ENCODE results near the gene CCDC83.

Gene CCDC83

DNA sequence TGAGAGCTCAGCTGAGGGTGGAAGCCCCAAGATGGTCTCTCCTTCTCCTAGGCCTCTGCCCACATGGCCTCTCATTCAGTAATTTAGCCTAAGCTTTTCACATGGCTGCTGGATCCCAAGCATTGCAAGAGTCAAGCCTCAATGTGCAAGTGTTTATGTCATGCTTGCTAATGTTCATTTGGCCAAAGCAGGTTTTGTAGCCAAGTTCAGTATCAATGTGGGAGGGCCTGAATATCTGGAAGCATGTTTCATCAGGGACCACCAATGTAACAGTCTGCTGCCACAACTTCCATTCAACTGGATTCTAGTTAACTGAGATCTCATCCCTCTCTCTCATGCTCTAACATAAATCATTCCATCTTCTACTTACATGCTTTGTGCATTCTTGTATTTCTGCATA, 35.7 kb upstream of the CCDC83 start (continued):
- TF ChIP-seq, protein P1, sequence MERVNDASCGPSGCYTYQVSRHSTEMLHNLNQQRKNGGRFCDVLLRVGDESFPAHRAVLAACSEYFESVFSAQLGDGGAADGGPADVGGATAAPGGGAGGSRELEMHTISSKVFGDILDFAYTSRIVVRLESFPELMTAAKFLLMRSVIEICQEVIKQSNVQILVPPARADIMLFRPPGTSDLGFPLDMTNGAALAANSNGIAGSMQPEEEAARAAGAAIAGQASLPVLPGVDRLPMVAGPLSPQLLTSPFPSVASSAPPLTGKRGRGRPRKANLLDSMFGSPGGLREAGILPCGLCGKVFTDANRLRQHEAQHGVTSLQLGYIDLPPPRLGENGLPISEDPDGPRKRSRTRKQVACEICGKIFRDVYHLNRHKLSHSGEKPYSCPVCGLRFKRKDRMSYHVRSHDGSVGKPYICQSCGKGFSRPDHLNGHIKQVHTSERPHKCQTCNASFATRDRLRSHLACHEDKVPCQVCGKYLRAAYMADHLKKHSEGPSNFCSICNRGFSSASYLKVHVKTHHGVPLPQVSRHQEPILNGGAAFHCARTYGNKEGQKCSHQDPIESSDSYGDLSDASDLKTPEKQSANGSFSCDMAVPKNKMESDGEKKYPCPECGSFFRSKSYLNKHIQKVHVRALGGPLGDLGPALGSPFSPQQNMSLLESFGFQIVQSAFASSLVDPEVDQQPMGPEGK (CRISPR knock-in tag; IDR thresholded peaks at IDR 0.05; ENCODE audit: borderline replicate concordance): no peak

DNA sequence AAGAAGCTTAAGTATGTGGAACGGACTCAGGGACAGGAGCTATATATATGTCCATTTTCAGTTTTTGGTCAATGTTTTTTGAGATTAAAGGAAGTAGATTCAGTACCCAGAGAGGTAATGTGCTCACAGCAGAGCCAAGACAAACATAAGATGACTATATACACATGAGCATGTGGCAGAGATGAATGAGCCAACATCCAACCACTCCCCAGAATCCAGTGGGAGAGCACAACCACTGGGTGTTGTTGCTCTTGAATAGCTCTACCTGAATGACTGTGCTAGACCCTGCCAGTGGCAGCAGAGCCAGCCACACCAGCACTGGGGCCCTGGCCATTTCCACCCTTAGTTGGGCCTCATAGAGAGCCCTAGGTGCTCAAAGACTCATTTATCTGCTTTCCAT, 33.5 kb upstream of the CCDC83 start:
- ATAC-seq: peak; percentile 27; the same call in 2 of the 3 replicates
- no peak for TF ChIP-seq ISL1 (CRISPR knock-in tag; IDR thresholded peaks at IDR 0.05)
- TF ChIP-seq ESRRG (CRISPR knock-in tag; IDR thresholded peaks at IDR 0.05): no peak
- no peak for TF ChIP-seq ZFP3 (CRISPR knock-in tag; IDR thresholded peaks at IDR 0.05)
- TF ChIP-seq, protein P2, sequence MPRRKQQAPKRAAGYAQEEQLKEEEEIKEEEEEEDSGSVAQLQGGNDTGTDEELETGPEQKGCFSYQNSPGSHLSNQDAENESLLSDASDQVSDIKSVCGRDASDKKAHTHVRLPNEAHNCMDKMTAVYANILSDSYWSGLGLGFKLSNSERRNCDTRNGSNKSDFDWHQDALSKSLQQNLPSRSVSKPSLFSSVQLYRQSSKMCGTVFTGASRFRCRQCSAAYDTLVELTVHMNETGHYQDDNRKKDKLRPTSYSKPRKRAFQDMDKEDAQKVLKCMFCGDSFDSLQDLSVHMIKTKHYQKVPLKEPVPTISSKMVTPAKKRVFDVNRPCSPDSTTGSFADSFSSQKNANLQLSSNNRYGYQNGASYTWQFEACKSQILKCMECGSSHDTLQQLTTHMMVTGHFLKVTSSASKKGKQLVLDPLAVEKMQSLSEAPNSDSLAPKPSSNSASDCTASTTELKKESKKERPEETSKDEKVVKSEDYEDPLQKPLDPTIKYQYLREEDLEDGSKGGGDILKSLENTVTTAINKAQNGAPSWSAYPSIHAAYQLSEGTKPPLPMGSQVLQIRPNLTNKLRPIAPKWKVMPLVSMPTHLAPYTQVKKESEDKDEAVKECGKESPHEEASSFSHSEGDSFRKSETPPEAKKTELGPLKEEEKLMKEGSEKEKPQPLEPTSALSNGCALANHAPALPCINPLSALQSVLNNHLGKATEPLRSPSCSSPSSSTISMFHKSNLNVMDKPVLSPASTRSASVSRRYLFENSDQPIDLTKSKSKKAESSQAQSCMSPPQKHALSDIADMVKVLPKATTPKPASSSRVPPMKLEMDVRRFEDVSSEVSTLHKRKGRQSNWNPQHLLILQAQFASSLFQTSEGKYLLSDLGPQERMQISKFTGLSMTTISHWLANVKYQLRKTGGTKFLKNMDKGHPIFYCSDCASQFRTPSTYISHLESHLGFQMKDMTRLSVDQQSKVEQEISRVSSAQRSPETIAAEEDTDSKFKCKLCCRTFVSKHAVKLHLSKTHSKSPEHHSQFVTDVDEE (CRISPR knock-in tag; IDR thresholded peaks at IDR 0.05): no peak
- TF ChIP-seq, protein P3, sequence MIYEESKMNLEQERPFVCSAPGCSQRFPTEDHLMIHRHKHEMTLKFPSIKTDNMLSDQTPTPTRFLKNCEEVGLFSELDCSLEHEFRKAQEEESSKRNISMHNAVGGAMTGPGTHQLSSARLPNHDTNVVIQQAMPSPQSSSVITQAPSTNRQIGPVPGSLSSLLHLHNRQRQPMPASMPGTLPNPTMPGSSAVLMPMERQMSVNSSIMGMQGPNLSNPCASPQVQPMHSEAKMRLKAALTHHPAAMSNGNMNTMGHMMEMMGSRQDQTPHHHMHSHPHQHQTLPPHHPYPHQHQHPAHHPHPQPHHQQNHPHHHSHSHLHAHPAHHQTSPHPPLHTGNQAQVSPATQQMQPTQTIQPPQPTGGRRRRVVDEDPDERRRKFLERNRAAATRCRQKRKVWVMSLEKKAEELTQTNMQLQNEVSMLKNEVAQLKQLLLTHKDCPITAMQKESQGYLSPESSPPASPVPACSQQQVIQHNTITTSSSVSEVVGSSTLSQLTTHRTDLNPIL (CRISPR knock-in tag; IDR thresholded peaks at IDR 0.05; ENCODE audit: low read depth): no peak
- TF ChIP-seq PPARA (CRISPR knock-in tag; IDR thresholded peaks at IDR 0.05; ENCODE audit: borderline replicate concordance): no peak
- no peak for TF ChIP-seq ZNF70 (CRISPR knock-in tag; IDR thresholded peaks at IDR 0.05)
- TF ChIP-seq TCF4 (CRISPR knock-in tag; IDR thresholded peaks at IDR 0.05; ENCODE audit: borderline replicate concordance): no peak
- TF ChIP-seq, protein P4, sequence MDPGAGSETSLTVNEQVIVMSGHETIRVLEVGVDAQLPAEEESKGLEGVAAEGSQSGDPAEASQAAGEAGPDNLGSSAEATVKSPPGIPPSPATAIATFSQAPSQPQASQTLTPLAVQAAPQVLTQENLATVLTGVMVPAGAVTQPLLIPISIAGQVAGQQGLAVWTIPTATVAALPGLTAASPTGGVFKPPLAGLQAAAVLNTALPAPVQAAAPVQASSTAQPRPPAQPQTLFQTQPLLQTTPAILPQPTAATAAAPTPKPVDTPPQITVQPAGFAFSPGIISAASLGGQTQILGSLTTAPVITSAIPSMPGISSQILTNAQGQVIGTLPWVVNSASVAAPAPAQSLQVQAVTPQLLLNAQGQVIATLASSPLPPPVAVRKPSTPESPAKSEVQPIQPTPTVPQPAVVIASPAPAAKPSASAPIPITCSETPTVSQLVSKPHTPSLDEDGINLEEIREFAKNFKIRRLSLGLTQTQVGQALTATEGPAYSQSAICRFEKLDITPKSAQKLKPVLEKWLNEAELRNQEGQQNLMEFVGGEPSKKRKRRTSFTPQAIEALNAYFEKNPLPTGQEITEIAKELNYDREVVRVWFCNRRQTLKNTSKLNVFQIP (CRISPR knock-in tag; IDR thresholded peaks at IDR 0.05; ENCODE audit: borderline replicate concordance, low read depth): no peak
- TF ChIP-seq SNAI2 (CRISPR knock-in tag; IDR thresholded peaks at IDR 0.05): no peak
- TF ChIP-seq ZFP30 (CRISPR knock-in tag; IDR thresholded peaks at IDR 0.05): no peak
- TF ChIP-seq ARNTL (CRISPR knock-in tag; IDR thresholded peaks at IDR 0.05; ENCODE audit: borderline replicate concordance, low read depth): no peak
- no peak for TF ChIP-seq OSR1 (CRISPR knock-in tag; IDR thresholded peaks at IDR 0.05)
- TF ChIP-seq ZNF565 (CRISPR knock-in tag; conservative IDR thresholded peaks at IDR 0.05; ENCODE audit: low read depth): no peak
- TF ChIP-seq RARB (CRISPR knock-in tag; IDR thresholded peaks at IDR 0.05): no peak
- no peak for TF ChIP-seq ZNF8 (CRISPR knock-in tag; IDR thresholded peaks at IDR 0.05)
- TF ChIP-seq, protein P1 (CRISPR knock-in tag; IDR thresholded peaks at IDR 0.05; ENCODE audit: borderline replicate concordance): no peak
- no peak for TF ChIP-seq GLIS3 (CRISPR knock-in tag; IDR thresholded peaks at IDR 0.05)

DNA sequence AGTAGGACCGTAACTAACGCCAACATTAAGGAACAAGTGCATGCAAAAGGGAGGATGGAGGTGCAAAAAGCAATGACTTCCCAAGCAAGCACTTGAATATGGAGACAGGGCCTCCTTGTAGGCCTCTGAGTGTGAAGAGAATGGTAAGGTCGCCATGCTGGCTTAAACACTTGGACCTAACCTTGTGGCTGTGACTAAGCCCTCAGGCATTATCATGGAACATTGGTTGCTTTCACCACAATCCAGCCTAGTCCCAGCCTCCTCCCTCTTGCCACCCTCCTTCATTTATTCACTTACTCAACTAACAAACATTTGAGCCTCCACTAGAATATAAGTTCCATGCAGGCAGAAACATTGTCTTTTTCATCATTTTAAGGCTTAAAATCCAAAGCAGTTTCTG, 32.4 kb upstream of the CCDC83 start:
- TF ChIP-seq ZNF70 (CRISPR knock-in tag; IDR thresholded peaks at IDR 0.05): no peak
- TF ChIP-seq, protein P3 (CRISPR knock-in tag; IDR thresholded peaks at IDR 0.05; ENCODE audit: low read depth): no peak
- TF ChIP-seq ISL1 (CRISPR knock-in tag; IDR thresholded peaks at IDR 0.05): no peak
- no peak for TF ChIP-seq ZNF565 (CRISPR knock-in tag; conservative IDR thresholded peaks at IDR 0.05; ENCODE audit: low read depth)
- TF ChIP-seq, protein P5, sequence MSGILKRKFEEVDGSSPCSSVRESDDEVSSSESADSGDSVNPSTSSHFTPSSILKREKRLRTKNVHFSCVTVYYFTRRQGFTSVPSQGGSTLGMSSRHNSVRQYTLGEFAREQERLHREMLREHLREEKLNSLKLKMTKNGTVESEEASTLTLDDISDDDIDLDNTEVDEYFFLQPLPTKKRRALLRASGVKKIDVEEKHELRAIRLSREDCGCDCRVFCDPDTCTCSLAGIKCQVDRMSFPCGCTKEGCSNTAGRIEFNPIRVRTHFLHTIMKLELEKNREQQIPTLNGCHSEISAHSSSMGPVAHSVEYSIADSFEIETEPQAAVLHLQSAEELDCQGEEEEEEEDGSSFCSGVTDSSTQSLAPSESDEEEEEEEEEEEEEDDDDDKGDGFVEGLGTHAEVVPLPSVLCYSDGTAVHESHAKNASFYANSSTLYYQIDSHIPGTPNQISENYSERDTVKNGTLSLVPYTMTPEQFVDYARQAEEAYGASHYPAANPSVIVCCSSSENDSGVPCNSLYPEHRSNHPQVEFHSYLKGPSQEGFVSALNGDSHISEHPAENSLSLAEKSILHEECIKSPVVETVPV (CRISPR knock-in tag; IDR thresholded peaks at IDR 0.05): no peak
- TF ChIP-seq ZFP3 (CRISPR knock-in tag; IDR thresholded peaks at IDR 0.05): no peak

More for the DNA sequence above, 32.4 kb upstream of the CCDC83 start:
- ATAC-seq: no peak

Measured in SK-N-SH treated with all-trans-retinoic acid at 6 μM for 48 hours (cell line).